HepG2 (cell line): Measurements from ENCODE around the gene ZNF593OS. TPM values are rescaled to one million over a fixed set of nuclear protein-coding genes. Genes with fewer than 3 reads are reported as not detected.
A peak's percentile ranks its signal among the peaks of the same experiment; 100 is the strongest.

Experiments used
- ATAC-seq: fragments of 200-7000 bp; cut with Tn5 transposase; 3 replicates; pipeline ENCODE4 v1.9.1; 2020; ENCODE audit warnings: mild to moderate bottlenecking, moderate library complexity
- BruUV-seq: library from RNA; stranded (reverse); fragments of 400-500 nt; replicated peaks from 2 replicates; lab custom pipeline; 2021; lab: Mats Ljungman, UMichigan
- CTCF ChIA-PET: fragments of 300-600 bp; formaldehyde crosslinking; extraction: SDS; loops from one replicate; lab custom pipeline; 2021; ENCODE audit warnings: low total read pairs, inconsistent platforms, low intra/inter-chr PET ratio; lab: Yijun Ruan, JAX
- POLR2A ChIA-PET: fragments of 350-600 bp; sonication (Branson Sonifier 250); formaldehyde crosslinking; loops from one replicate; lab custom pipeline; 2020; ENCODE audit warnings: antibody characterized with exemption, inconsistent platforms; lab: Yijun Ruan, JAX
- DNase-seq: peaks from one replicate; pipeline ENCODE4 v3.0.0-alpha.2; 2015; ENCODE audit warnings: low spot score
- FAIRE-seq: peaks from 3 replicates; lab custom pipeline; 2011; peaks lifted over from hg19 to GRCh38; lab: Jason Lieb, UNC
- H2AFZ ChIP-seq: one replicate; pipeline ENCODE4 v1.6.1; 2011; ENCODE audit warnings: low read length, inconsistent platforms
- H3K27ac ChIP-seq: fragments of 300-600 bp; 3 replicates; pipeline ENCODE4 v1.8.0; 2011; ENCODE audit warnings: mixed run types, mild to moderate bottlenecking, mixed read lengths, low read length, inconsistent platforms; ENCODE audit not compliant: insufficient read depth; ENCODE audit errors: extremely low read length
- H3K27me3 ChIP-seq, 2 experiments: fragments of 200-600 bp in 1 of 2; 2 replicates in 1 of 2; 3 replicates in 1 of 2; pipeline versions ENCODE4 v1.6.0 to v1.8.0; 2011; ENCODE audit warnings: low read length in 2 of 2, mild to moderate bottlenecking in 2 of 2, moderate library complexity in 2 of 2, inconsistent platforms in 1 of 2; ENCODE audit not compliant: insufficient read depth in 2 of 2, control insufficient read depth in 1 of 2
- H3K36me3 ChIP-seq, 2 experiments: fragments of 200-600 bp in 1 of 2; replicated peaks in 1 of 2; 2 replicates in 1 of 2; 3 replicates in 1 of 2; pipeline versions ENCODE4 v1.5.1 to v1.8.0; 2011; ENCODE audit warnings: low read length in 2 of 2, inconsistent platforms in 1 of 2; ENCODE audit not compliant: insufficient read depth in 2 of 2, control insufficient read depth in 1 of 2
- H3K4me1 ChIP-seq: 2 replicates; pipeline ENCODE4 v1.5.1; 2012; ENCODE audit warnings: low read length, inconsistent platforms; ENCODE audit not compliant: insufficient read depth
- H3K4me2 ChIP-seq: 2 replicates; pipeline ENCODE4 v1.6.0; 2011; ENCODE audit warnings: low read depth, low read length, inconsistent platforms
- H3K4me3 ChIP-seq, 3 experiments: fragments of 200-600 bp in 1 of 3; sonication (generic), shearing (Covaris generic) in 1 of 3; replicated peaks in 1 of 3; 2 replicates each; pipeline ENCODE4 v1.5.1; 2011 to 2016; ENCODE audit warnings: low read length in 3 of 3, inconsistent platforms in 2 of 3, low read depth in 2 of 3, mild to moderate bottlenecking in 2 of 3, control low read depth in 1 of 3, mixed read lengths in 1 of 3; ENCODE audit not compliant: insufficient read depth in 1 of 3
- H3K79me2 ChIP-seq: one replicate; pipeline ENCODE4 v1.6.1; 2011; ENCODE audit warnings: low read length, inconsistent platforms; ENCODE audit not compliant: insufficient read depth
- H3K9ac ChIP-seq: 2 replicates; pipeline ENCODE4 v1.6.0; 2011; ENCODE audit warnings: mild to moderate bottlenecking, low read depth, low read length, inconsistent platforms; ENCODE audit not compliant: insufficient read depth
- H3K9me3 ChIP-seq: 2 replicates; pipeline ENCODE4 v1.5.1; 2012; ENCODE audit warnings: mild to moderate bottlenecking, low read length
- H4K20me1 ChIP-seq: 2 replicates; pipeline ENCODE4 v1.6.0; 2011; ENCODE audit warnings: inconsistent platforms, mild to moderate bottlenecking, low read length, moderate library complexity; ENCODE audit not compliant: insufficient read depth
- FUBP1 ChIP-seq: sonication (generic); formaldehyde crosslinking; IDR thresholded peaks from 2 replicates; pipeline ENCODE4 v1.5.1; 2020; ENCODE audit warnings: missing genetic modification reagents, mild to moderate bottlenecking, borderline replicate concordance
- NR2C2 ChIP-seq: sonication (generic); formaldehyde crosslinking; IDR thresholded peaks from 2 replicates; pipeline ENCODE4 v1.4.0; 2020; ENCODE audit warnings: missing genetic modification reagents, mild to moderate bottlenecking, moderate library complexity, borderline replicate concordance
- NR2F1 ChIP-seq, 2 experiments: fragments of 450-650 bp in 1 of 2; formaldehyde crosslinking in 1 of 2; IDR thresholded peaks; 2 replicates each; pipeline versions ENCODE4 v1.5.0 to v1.6.1; 2016 to 2020; ENCODE audit warnings: mild to moderate bottlenecking in 1 of 2, missing compliant biosample characterization in 1 of 2, missing genetic modification reagents in 1 of 2, moderate library complexity in 1 of 2
- NR2F2 ChIP-seq: IDR thresholded peaks from 2 replicates; pipeline ENCODE4 v1.6.1; 2012; ENCODE audit warnings: low read depth, inconsistent platforms, borderline replicate concordance
- NR2F6 ChIP-seq, 2 experiments: IDR thresholded peaks; 2 replicates each; pipeline ENCODE4 v1.6.1; 2016; ENCODE audit warnings: antibody characterized with exemption in 1 of 2, mild to moderate bottlenecking in 1 of 2
- ZFAT ChIP-seq: sonication (generic); formaldehyde crosslinking; conservative IDR thresholded peaks from 2 replicates; pipeline ENCODE4 v1.8.1; 2023; ENCODE audit warnings: missing genetic modification reagents, inconsistent platforms
- ZNF260 ChIP-seq: sonication (generic); formaldehyde crosslinking; IDR thresholded peaks from 2 replicates; pipeline ENCODE4 v1.4.0; 2020; ENCODE audit warnings: missing genetic modification reagents, low read depth, mild to moderate bottlenecking, borderline replicate concordance
- ZNF713 ChIP-seq: sonication (generic); formaldehyde crosslinking; IDR thresholded peaks from 2 replicates; pipeline ENCODE4 v1.4.0; 2020; ENCODE audit warnings: mild to moderate bottlenecking, missing genetic modification reagents
- WGBS: methylation state at CpG from one replicate; pipeline ENCODE4 v1.1.6; 2017; ENCODE audit warnings: low lambda C conversion rate; 5-methylcytosine and 5-hydroxymethylcytosine counted together
- in situ Hi-C: cut with HindIII; loops from 2 replicates; pipeline ENCODE4 v1.10.0; 2017; ENCODE audit warnings: low pct_unique_long_range_greater_than_20kb; ENCODE audit not compliant: extremely low pct_ligation_motif_present
- intact Hi-C: fragments of 100-400 bp; cut with micrococcal nuclease; formaldehyde crosslinking; loops from one replicate; pipeline ENCODE4 v1.10.0; 2022; ENCODE audit not compliant: unreplicated experiment
- polyA plus RNA-seq, 8 experiments: library from polyadenylated mRNA; depleted of rRNA in 3 of 8; stranded (reverse) in 7 of 8; unstranded in 1 of 8; fragments of >200 nt; fragmentation: Illumina TruSeq in 4 of 8; extraction: Trizol in 4 of 8; gene quantifications; 2 replicates each; pipeline versions ENCODE4 v1.2.1 to v1.2.3, GENCODE V29; 2011 to 2016; ENCODE audit warnings: low read depth in 4 of 8, missing spikeins in 1 of 8, mixed read lengths in 1 of 8; ENCODE audit not compliant: insufficient read depth in 1 of 8
- total RNA-seq, 5 experiments: library from RNA; depleted of rRNA; stranded (reverse); fragments of >200 nt; fragmentation: Illumina TruSeq; extraction: Trizol; gene quantifications; 2 replicates each; pipeline ENCODE4 v1.2.3, GENCODE V29; 2016; ENCODE audit warnings: low read depth in 1 of 5

ZNF593OS gene
- total and polyA plus RNA-seq, 2 of the 13 experiments (the other 11 are each of a cell fraction or from before 2014, with no cell fraction given), result not detected

- intact Hi-C loops, result no loop called here
- ATAC-seq, result no peak
- 31% methylated on average over 4 of the region's 6 CpGs for WGBS
- H3K4me2 ChIP-seq, result no peak overlapping the region
- H3K36me3 ChIP-seq, result 0 out of 5 replicates have a peak, but pooled peaks cover 0 to 2% of the 10 kb centered on the region in 2 experiments
- BruUV-seq, result no TSS peak
- no peak overlapping the region for H3K4me3 ChIP-seq
- no peaks in the 10 kb centered on the region for H3K79me2 ChIP-seq
- in situ Hi-C loops, result no loop called here
- TF ChIP-seq ZNF260 (CRISPR knock-in tag), result no peak
- TF ChIP-seq ZFAT (CRISPR knock-in tag), result no peak
- TF ChIP-seq NR2F6 (IDR thresholded peaks at IDR 0.05), result peak; percentile 59; the same call in 1 of the 2 replicates
- no peak for TF ChIP-seq NR2F6 (CRISPR knock-in tag; IDR thresholded peaks at IDR 0.05)
- no peak for TF ChIP-seq ZNF713 (CRISPR knock-in tag)
- peak; percentile 72 for TF ChIP-seq NR2C2
- TF ChIP-seq NR2F2, result 0 out of 2 replicates have a peak, but pooled peaks have one; percentile 32
- no peak for TF ChIP-seq FUBP1 (CRISPR knock-in tag)
- TF ChIP-seq NR2F1 (CRISPR knock-in tag; IDR thresholded peaks at IDR 0.05), result peak in 1 of 2 experiments; percentile 48; a peak in 1 of 4 replicates
- no peaks in the 10 kb centered on the region for H4K20me1 ChIP-seq
- ChIA-PET POLR2A (interaction anchor here (1.7 kb wide), 1 partner anchor 36 kb away, joined by 5 read pairs; no protein-coding TSS in a partner anchor), CTCF (no interaction called here)
- DNase-seq, result no peak
- H3K9me3 ChIP-seq, result no peaks in the 10 kb centered on the region
- no peak overlapping the region for H3K27ac ChIP-seq
- no peak overlapping the region for H3K9ac ChIP-seq
- no peak for FAIRE-seq
- H3K27me3 ChIP-seq, result peaks cover 0 to 11% of the 10 kb centered on the region in 2 experiments; a peak in 2 of 5 replicates
- no peaks in the 10 kb centered on the region for H3K4me1 ChIP-seq
- no peak overlapping the region for H2AFZ ChIP-seq
Observed at GRCh38 chr1:26189331-26189730, 17.7 kb upstream of the ZNF593OS start.
